ENCODE results near the gene FOXD2.

The FOXD2 gene

DNA sequence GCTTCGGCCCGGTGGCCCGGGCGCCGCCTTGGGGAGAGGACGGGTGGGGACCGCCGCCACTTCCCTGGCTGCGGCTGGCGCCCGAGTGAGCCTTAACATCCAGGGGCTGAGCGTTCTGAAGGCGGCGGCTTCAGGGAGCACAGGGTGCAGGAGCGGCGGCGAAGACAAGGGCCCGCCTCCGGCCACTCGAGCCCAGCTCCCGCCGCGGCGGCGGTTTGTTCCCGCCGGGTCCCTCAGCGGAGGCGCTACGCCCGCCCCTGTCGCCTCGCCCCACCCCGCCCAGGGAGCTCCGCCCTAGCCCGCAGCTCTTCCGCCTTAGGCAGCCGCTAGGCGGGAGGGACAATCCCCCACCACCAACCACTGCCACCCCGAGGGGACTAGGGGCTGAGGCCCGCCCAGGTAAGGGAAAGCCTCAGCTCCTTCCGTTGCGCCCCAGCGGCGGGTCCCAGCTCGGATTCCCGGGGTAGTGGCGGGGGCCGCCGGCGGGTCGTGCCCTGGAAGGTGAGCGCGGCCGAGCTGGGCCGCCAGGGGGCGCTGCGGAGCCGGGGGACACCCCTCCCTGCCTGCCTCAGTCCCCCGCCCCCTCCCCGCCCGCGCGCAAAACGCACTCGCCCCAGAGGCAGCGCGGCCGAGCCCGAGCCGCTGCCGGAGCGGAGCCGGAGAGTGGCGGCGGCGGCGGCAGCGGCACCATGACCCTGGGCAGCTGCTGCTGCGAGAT lies at the start of gene FOXD2:
Gene FOXD2, plus strand, starts transcription at position 598 of the 718 bp plus-strand sequence. Its CDS starts 92 bp downstream, at position 690.
- peak within 1 kb of the TSS; percentile 50 for H3K27ac ChIP-seq
- TF ChIP-seq CTCF (IDR thresholded peaks at IDR 0.05) = peak; percentile 97
- TF ChIP-seq ZFX (IDR thresholded peaks at IDR 0.05; ENCODE audit: borderline replicate concordance) = no peak

DNA sequence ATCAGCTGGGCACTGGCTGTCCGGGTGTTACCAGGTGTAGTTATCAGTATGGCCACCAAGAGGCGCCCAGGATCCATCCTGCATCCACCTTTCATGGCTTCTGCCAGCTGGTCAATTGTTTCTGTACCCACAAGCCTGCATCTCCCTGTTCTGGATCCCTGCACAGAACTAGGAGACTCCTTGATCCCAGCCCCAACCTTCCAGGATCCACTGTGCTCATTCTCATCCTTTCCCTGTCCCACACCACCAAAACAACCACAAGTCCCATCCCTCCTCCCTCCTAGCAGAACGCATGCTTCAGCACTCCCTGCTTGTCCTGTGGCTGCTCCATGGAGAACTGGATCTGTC lies 49.0 kb upstream of the FOXD2 start:
- TF ChIP-seq CTCF (IDR thresholded peaks at IDR 0.05) (peak; percentile 88), ZFX (IDR thresholded peaks at IDR 0.05; ENCODE audit: borderline replicate concordance) (no peak)
- no peak overlapping the region for H3K27ac ChIP-seq

- TF ChIP-seq ZFX (IDR thresholded peaks at IDR 0.05; ENCODE audit: borderline replicate concordance) (no peak), CTCF (IDR thresholded peaks at IDR 0.05) (no peak)
- H3K27ac ChIP-seq = no peak overlapping the region
Measured at GRCh38 chr1:47389731-47390130, 48.1 kb upstream of the FOXD2 start.

DNA sequence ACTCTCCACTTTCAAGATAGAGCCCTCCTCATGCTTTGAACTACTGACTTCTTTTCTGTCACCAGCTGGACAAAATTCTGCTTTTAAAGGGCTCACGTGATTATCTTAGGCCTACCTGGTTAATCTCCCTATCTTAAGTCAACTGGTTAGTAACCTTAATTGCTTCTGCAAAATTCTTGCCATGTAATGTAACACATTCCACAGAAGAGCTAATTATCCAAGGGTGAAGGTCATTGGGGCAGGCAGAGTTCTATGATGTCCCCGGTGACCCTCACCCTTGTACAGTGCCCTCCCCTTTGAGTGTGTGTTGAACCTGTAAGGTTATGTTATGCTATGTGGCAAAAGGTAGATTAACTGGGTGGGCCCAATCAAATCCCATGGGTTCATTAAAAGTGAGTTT lies 47.0 kb upstream of the FOXD2 start:
- no peak overlapping the region for H3K27ac ChIP-seq
- TF ChIP-seq CTCF (IDR thresholded peaks at IDR 0.05) (no peak), ZFX (IDR thresholded peaks at IDR 0.05; ENCODE audit: borderline replicate concordance) (no peak)

GRCh38 chr1:47393141-47393540 lies 44.7 kb upstream of the FOXD2 start:
- H3K27ac ChIP-seq = no peak overlapping the region
- TF ChIP-seq CTCF (IDR thresholded peaks at IDR 0.05) (no peak), ZFX (IDR thresholded peaks at IDR 0.05; ENCODE audit: borderline replicate concordance) (no peak)

GRCh38 chr1:47395433-47395832 lies 42.4 kb upstream of the FOXD2 start:
- TF ChIP-seq CTCF (IDR thresholded peaks at IDR 0.05) = no peak
- no peak for TF ChIP-seq ZFX (IDR thresholded peaks at IDR 0.05; ENCODE audit: borderline replicate concordance)
- no peak overlapping the region for H3K27ac ChIP-seq

GRCh38 chr1:47396671-47397196 lies 41.1 kb upstream of the FOXD2 start:
- H3K27ac ChIP-seq = no peak overlapping the region
- TF ChIP-seq ZFX (IDR thresholded peaks at IDR 0.05; ENCODE audit: borderline replicate concordance) = no peak
- no peak for TF ChIP-seq CTCF (IDR thresholded peaks at IDR 0.05)
